Osteoblast (primary cell): Measurements from ENCODE around the gene ELL2. TPM values are rescaled to one million over a fixed set of nuclear protein-coding genes. Genes with fewer than 3 reads are reported as not detected.

Experiments used
- DNase-seq: peaks from one replicate; pipeline ENCODE4 v3.0.0; 2011; ENCODE audit warnings: low spot score, mixed read lengths; ENCODE audit not compliant: insufficient read length; ENCODE audit errors: missing footprints
- H2AFZ ChIP-seq: 2 replicates; pipeline ENCODE4 v1.6.0; 2011; ENCODE audit warnings: mild to moderate bottlenecking, low read length
- H3K27ac ChIP-seq: 2 replicates; pipeline ENCODE4 v1.5.1; 2011; ENCODE audit warnings: mild to moderate bottlenecking, low read depth, low read length, moderate library complexity
- H3K27me3 ChIP-seq: 2 replicates; pipeline ENCODE4 v1.6.0; 2012; ENCODE audit warnings: mild to moderate bottlenecking, control low read depth, inconsistent platforms, low read length, moderate library complexity; ENCODE audit not compliant: insufficient read depth
- H3K36me3 ChIP-seq: 2 replicates; pipeline ENCODE4 v1.5.1; 2011; ENCODE audit warnings: mild to moderate bottlenecking, low read length, control low read depth, moderate library complexity; ENCODE audit not compliant: insufficient read depth
- H3K4me1 ChIP-seq: 2 replicates; pipeline ENCODE4 v1.5.1; 2011; ENCODE audit warnings: mild to moderate bottlenecking, low read length, control low read depth, moderate library complexity; ENCODE audit not compliant: insufficient read depth
- H3K4me2 ChIP-seq: 2 replicates; pipeline ENCODE4 v1.6.0; 2011; ENCODE audit warnings: mild to moderate bottlenecking, low read length; ENCODE audit not compliant: insufficient read depth
- H3K4me3 ChIP-seq: fragments of 200-600 bp; sonication (generic); 3 replicates; pipeline ENCODE4 v1.5.1; 2012; ENCODE audit warnings: mild to moderate bottlenecking, low read length, inconsistent platforms; ENCODE audit not compliant: insufficient read depth
- H3K79me2 ChIP-seq: 2 replicates; pipeline ENCODE4 v1.6.0; 2012; ENCODE audit warnings: mild to moderate bottlenecking, low read length, control low read depth, inconsistent platforms; ENCODE audit not compliant: insufficient read depth
- H3K9me3 ChIP-seq: 2 replicates; pipeline ENCODE4 v1.5.1; 2011; ENCODE audit warnings: low read depth, low read length, control low read depth
- H4K20me1 ChIP-seq: 2 replicates; pipeline ENCODE4 v1.6.0; 2012; ENCODE audit warnings: mild to moderate bottlenecking, low read length, control low read depth; ENCODE audit not compliant: insufficient read depth
- CTCF ChIP-seq: IDR thresholded peaks from 2 replicates; pipeline ENCODE4 v1.5.1; 2011; ENCODE audit warnings: mild to moderate bottlenecking, low read depth, low read length, moderate library complexity; ENCODE audit errors: extremely low read depth
- total RNA-seq: library from RNA; depleted of rRNA; stranded (reverse); fragments of >200 nt; gene quantifications from 2 replicates; pipeline ENCODE4 v1.2.3, GENCODE V29; 2012

Gene ELL2
- total RNA-seq, 1 donor, result 123 TPM

- TF ChIP-seq CTCF, result no peak
- DNase-seq, result no peak
- no peak overlapping the region for H3K4me3 ChIP-seq
These were observed 21.9 kb upstream of the ELL2 start for GRCh38 chr5:95983509-95983908.

GRCh38 chr5:95983080-95983479, 21.4 kb upstream of the ELL2 start:
- Histone ChIP-seq H3K79me2 (no peaks in the 10 kb centered on the region), H3K27me3 (no peaks in the 10 kb centered on the region), H3K36me3 (no peaks in the 10 kb centered on the region), H3K4me3 (no peak overlapping the region), H3K27ac (no peak overlapping the region), H3K4me2 (no peak overlapping the region), H3K4me1 (peaks cover 13% of the 10 kb centered on the region), H2AFZ (no peak overlapping the region), H3K9me3 (no peaks in the 10 kb centered on the region), H4K20me1 (no peaks in the 10 kb centered on the region)
- no peak for DNase-seq
- no peak for TF ChIP-seq CTCF

More at GRCh38 chr5:95983509-95983908, 21.9 kb upstream of the ELL2 start:
- H3K9me3 ChIP-seq, result no peaks in the 10 kb centered on the region
- no peaks in the 10 kb centered on the region for H3K79me2 ChIP-seq
- H3K36me3 ChIP-seq, result no peaks in the 10 kb centered on the region
- H3K27me3 ChIP-seq, result no peaks in the 10 kb centered on the region
- no peak overlapping the region for H3K4me2 ChIP-seq
- H3K27ac ChIP-seq, result no peak overlapping the region
- no peaks in the 10 kb centered on the region for H4K20me1 ChIP-seq
- peaks cover 13% of the 10 kb centered on the region for H3K4me1 ChIP-seq
- no peak overlapping the region for H2AFZ ChIP-seq

- no peaks in the 10 kb centered on the region for H3K27me3 ChIP-seq
- no peak overlapping the region for H3K4me2 ChIP-seq
- no peak for DNase-seq
- no peak for TF ChIP-seq CTCF
- no peaks in the 10 kb centered on the region for H3K9me3 ChIP-seq
- H3K27ac ChIP-seq, result no peak overlapping the region
- no peaks in the 10 kb centered on the region for H3K36me3 ChIP-seq
- no peaks in the 10 kb centered on the region for H4K20me1 ChIP-seq
- no peak overlapping the region for H3K4me3 ChIP-seq
- H3K4me1 ChIP-seq, result peaks cover 12% of the 10 kb centered on the region
- no peak overlapping the region for H2AFZ ChIP-seq
- H3K79me2 ChIP-seq, result no peaks in the 10 kb centered on the region
These were observed 15.0 kb upstream of the ELL2 start for GRCh38 chr5:95976606-95977005.

- Histone ChIP-seq H3K4me3 (no peak overlapping the region), H3K27ac (no peak overlapping the region)
- no peak for TF ChIP-seq CTCF
These were observed 14.1 kb upstream of the ELL2 start for GRCh38 chr5:95975703-95976102.

More at GRCh38 chr5:95975703-95976102, 14.1 kb upstream of the ELL2 start:
- Histone ChIP-seq H3K9me3 (no peaks in the 10 kb centered on the region), H3K36me3 (no peaks in the 10 kb centered on the region), H4K20me1 (no peaks in the 10 kb centered on the region), H2AFZ (no peak overlapping the region), H3K79me2 (no peaks in the 10 kb centered on the region), H3K4me2 (no peak overlapping the region), H3K4me1 (peaks cover 12% of the 10 kb centered on the region), H3K27me3 (no peaks in the 10 kb centered on the region)
- DNase-seq, result no peak
